Muscle of leg (tissue), 11 donors: Measurements from ENCODE around the gene EPS8. TPM values are rescaled to one million over a fixed set of nuclear protein-coding genes. Genes with fewer than 3 reads are reported as not detected.
"Not testable (repeated sequence)": the region's sequence is repeated elsewhere in the genome, so short reads cannot be mapped to it uniquely, and the experiment has no call there.

ENCODE experiments used
- DNase-seq: peaks from one replicate; pipeline ENCODE4 v3.0.0; 2013
- H3K27ac ChIP-seq: one replicate; pipeline ENCODE4 v1.5.1; 2013; ENCODE audit warnings: mild to moderate bottlenecking, low read length, control low read depth
- H3K27me3 ChIP-seq: one replicate; pipeline ENCODE4 v1.6.1; 2013; ENCODE audit warnings: low read length; ENCODE audit not compliant: control insufficient read depth, insufficient read depth
- H3K36me3 ChIP-seq: one replicate; pipeline ENCODE4 v1.6.1; 2013; ENCODE audit warnings: low read length; ENCODE audit not compliant: control insufficient read depth, insufficient read depth
- H3K4me1 ChIP-seq: one replicate; pipeline ENCODE4 v1.6.1; 2013; ENCODE audit warnings: low read length; ENCODE audit not compliant: control insufficient read depth, insufficient read depth
- H3K4me3 ChIP-seq: one replicate; pipeline ENCODE4 v1.5.1; 2013; ENCODE audit warnings: low read length, control low read depth
- H3K9me3 ChIP-seq: replicated peaks from 2 replicates; pipeline ENCODE4 v1.6.1; 2013; ENCODE audit warnings: low read depth, low read length; ENCODE audit not compliant: control insufficient read depth
- WGBS: methylation state at CpG from one replicate; pipeline ENCODE4 v1.1.5; 2013; ENCODE audit warnings: missing lambda C conversion rate; ENCODE audit not compliant: insufficient coverage; 5-methylcytosine and 5-hydroxymethylcytosine counted together
- polyA plus RNA-seq, 8 donors: library from polyadenylated mRNA; unstranded; fragments of 120-200 nt; gene quantifications; one replicate each; pipeline versions ENCODE4 v1.2.1 to v1.2.3, GENCODE V29; 2013; ENCODE audit warnings: inconsistent platforms in 1 of 8, low replicate concordance in 1 of 8; ENCODE audit not compliant: insufficient read length in 8 of 8, insufficient read depth in 1 of 8
- total RNA-seq: library from RNA; stranded (reverse); fragments of 120-200 nt; gene quantifications from one replicate; pipeline ENCODE4 v1.2.4, GENCODE V29; 2013

The EPS8 gene
- total and polyA plus RNA-seq, 9 donors: 27.2 to 52.6 (median 37.1) TPM

GRCh38 chr12:15741082-15741481 is 48.1 kb downstream of the EPS8 start:
- Histone ChIP-seq H3K4me1 (no peaks in the 10 kb centered on the region), H3K36me3 (no peaks in the 10 kb centered on the region)
- WGBS: no CpG with 5 or more reads among the region's 2 CpGs

DNA sequence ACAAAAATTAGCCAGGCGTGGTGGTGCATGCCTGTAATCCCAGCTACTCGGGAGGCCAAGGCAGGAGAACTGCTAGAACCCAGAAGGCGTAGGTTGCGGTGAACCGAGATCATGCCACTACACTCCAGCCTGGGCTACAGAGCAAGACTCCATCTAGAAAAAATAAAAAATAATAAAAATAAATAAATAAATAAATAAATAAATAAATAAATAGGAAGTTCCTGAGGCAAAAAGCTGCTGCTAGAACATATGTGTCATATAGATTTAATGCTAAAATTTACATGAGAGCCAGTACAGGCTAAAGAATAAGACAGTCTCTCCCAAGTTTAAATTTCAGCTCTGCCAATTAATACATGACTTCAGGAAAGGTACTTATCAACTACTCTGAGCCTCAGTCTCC is 48.8 kb downstream of the EPS8 start:
- WGBS: no CpG with 5 or more reads among the region's 5 CpGs
- H3K4me3 ChIP-seq, H3K36me3 ChIP-seq, H3K27ac ChIP-seq, H3K27me3 ChIP-seq, H3K4me1 ChIP-seq, H3K9me3 ChIP-seq, DNase-seq: not testable (repeated sequence)

More at GRCh38 chr12:15741082-15741481, 48.1 kb downstream of the EPS8 start:
- DNase-seq: no peak
- H3K27ac ChIP-seq: no peak overlapping the region
- H3K9me3 ChIP-seq: no peaks in the 10 kb centered on the region
- H3K27me3 ChIP-seq: no peaks in the 10 kb centered on the region
- no peak overlapping the region for H3K4me3 ChIP-seq

DNA sequence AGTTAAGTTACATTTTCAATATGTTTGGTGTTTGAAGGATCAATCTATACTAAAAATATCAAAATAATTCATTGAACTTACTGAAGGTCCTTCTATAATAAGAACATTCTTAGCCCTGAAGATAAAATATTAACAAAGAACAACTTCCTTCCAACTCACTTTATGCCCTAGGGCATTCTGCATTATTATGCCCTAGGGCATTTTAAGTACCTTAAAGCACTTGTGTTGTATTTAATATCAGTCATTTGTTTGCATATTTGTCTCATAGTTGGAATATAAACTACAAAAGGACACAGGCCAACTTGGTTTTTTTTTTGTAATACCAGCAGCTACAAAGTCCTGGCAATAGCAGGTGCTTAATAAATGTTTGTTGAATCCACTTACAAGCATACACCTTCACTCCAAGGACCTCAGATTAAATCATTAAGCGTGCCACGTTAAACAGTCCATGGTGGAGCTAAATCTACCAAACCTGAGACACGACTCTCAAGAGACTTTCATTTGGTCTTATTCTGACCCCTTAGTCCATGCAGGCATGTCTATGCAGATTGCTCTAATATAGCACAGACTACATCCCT is 50.7 kb downstream of the EPS8 start:
- no peak overlapping the region for H3K27ac ChIP-seq
- H3K4me3 ChIP-seq: no peak overlapping the region
- H3K9me3 ChIP-seq: no peaks in the 10 kb centered on the region
- no peaks in the 10 kb centered on the region for H3K36me3 ChIP-seq
- WGBS: 93% methylated on average over 3 of the region's 3 CpGs
- DNase-seq: no peak
- H3K4me1 ChIP-seq: no peaks in the 10 kb centered on the region
- no peaks in the 10 kb centered on the region for H3K27me3 ChIP-seq

GRCh38 chr12:15735837-15736615 is 53.2 kb downstream of the EPS8 start:
- WGBS: no CpG with 5 or more reads among the region's 5 CpGs
- no peak for DNase-seq
- no peak overlapping the region for H3K27ac ChIP-seq
- no peak overlapping the region for H3K4me3 ChIP-seq
- H3K36me3 ChIP-seq: no peaks in the 10 kb centered on the region
- H3K9me3 ChIP-seq: no peaks in the 10 kb centered on the region
- no peaks in the 10 kb centered on the region for H3K27me3 ChIP-seq
- no peaks in the 10 kb centered on the region for H3K4me1 ChIP-seq

DNA sequence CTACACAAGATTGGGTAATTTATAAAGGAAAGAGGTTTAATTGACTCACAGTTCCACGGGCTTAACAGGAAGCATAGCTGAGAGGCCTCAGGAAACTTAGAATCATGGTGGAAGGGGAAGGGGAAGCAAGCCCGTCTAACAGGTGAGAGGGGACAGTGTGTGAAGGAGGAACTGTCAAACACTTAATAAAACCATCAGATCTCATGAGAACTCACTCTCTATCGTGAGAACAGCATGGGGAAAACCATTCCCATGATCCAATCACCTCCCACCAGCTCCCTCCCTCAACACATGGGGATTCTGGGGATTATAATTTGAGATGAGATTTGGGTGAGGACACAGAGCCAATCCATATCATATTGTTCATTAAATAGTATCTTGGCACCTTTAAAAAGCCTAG is 56.1 kb downstream of the EPS8 start:
- Histone ChIP-seq H3K27me3 (no peaks in the 10 kb centered on the region), H3K27ac (no peak overlapping the region), H3K9me3 (no peaks in the 10 kb centered on the region), H3K4me1 (no peaks in the 10 kb centered on the region), H3K36me3 (no peaks in the 10 kb centered on the region), H3K4me3 (no peak overlapping the region)
- WGBS: no CpG with 5 or more reads among the region's 3 CpGs
- no peak for DNase-seq

GRCh38 chr12:15732341-15733061 is 56.7 kb downstream of the EPS8 start:
- H3K4me1 ChIP-seq: no peaks in the 10 kb centered on the region
- no peak overlapping the region for H3K4me3 ChIP-seq
- no peaks in the 10 kb centered on the region for H3K27me3 ChIP-seq
- H3K36me3 ChIP-seq: no peaks in the 10 kb centered on the region
- WGBS: 100% methylated on average over 2 of the region's 6 CpGs
- no peaks in the 10 kb centered on the region for H3K9me3 ChIP-seq
- H3K27ac ChIP-seq: no peak overlapping the region
- DNase-seq: peak; percentile 74

DNA sequence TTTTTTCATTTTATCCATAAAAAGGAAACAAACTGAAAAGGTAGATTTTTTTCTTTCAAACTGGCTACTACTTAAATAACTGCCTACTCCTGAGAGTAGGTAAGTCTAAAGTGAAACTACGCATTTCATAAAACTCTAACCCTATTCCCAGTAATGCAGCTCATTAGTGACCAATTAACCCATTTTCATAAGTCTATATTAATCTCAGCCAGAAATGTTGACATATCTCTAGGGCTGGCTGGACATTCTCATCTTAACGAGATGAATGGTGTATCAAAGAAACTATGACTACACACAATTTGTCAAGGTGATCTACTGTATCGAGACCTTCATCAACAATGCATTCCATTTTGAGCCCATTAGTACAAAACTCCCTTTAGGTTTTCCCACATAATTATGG is 57.2 kb downstream of the EPS8 start:
- Histone ChIP-seq H3K4me1 (no peaks in the 10 kb centered on the region), H3K27me3 (no peaks in the 10 kb centered on the region), H3K9me3 (no peaks in the 10 kb centered on the region), H3K4me3 (no peak overlapping the region), H3K36me3 (no peaks in the 10 kb centered on the region), H3K27ac (no peak overlapping the region)
- DNase-seq: no peak
- no CpG with 5 or more reads among the region's 3 CpGs for WGBS

DNA sequence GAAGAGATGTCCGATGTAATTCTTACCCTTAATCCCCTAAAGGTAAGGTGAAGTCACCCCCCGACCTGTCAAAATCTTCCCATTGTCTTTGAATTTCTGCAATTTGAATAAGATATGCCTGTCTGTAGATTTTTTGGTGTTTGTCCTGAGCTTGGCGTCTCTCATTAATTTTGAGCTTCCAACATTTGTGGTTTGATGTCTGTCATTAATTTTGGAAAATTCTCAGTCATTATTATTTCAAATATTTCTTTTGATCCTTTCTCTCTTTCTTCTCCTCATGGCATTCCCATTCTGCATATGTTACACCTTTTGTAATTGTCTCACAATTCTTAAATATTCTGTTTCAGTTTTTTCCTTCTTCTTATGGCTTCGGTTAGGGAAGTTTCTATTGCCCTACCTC is 60.1 kb downstream of the EPS8 start:
- WGBS: no CpG with 5 or more reads among the region's 4 CpGs
- H3K27ac ChIP-seq: no peak overlapping the region

DNA sequence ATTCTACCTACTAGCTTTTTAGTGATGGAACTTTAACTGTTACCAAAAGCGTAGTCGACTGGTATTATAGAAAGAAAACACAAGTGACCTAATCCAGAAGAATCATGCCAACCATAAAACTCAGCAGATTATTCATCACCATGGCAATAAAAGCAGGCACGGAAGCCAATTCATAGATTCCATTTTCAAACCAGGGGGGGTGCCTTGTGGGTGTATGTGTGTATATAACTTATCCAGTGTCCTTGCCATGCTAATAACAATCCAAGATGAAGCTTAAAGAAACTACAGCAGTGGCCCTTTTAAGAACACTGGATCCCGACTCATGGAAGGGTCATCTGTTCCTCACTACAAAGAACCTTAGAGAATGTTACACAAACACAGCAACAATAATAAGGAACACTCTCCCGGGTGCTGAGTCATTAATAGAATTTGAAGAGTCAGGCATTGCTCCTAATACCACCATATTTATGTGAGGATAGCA is 61.0 kb downstream of the EPS8 start:
- Histone ChIP-seq H3K36me3 (no peaks in the 10 kb centered on the region), H3K27me3 (no peaks in the 10 kb centered on the region), H3K4me3 (no peak overlapping the region), H3K4me1 (no peaks in the 10 kb centered on the region), H3K27ac (no peak overlapping the region), H3K9me3 (no peaks in the 10 kb centered on the region)
- DNase-seq: peak; percentile 38
- no CpG with 5 or more reads among the region's 5 CpGs for WGBS

More for the DNA sequence above, 60.1 kb downstream of the EPS8 start:
- H3K27me3 ChIP-seq: no peaks in the 10 kb centered on the region
- H3K4me1 ChIP-seq: no peaks in the 10 kb centered on the region
- no peaks in the 10 kb centered on the region for H3K36me3 ChIP-seq
- no peaks in the 10 kb centered on the region for H3K9me3 ChIP-seq
- H3K4me3 ChIP-seq: no peak overlapping the region
- no peak for DNase-seq

- no peak overlapping the region for H3K27ac ChIP-seq
Observed at GRCh38 chr12:15726878-15727150, 62.4 kb downstream of the EPS8 start.

More at GRCh38 chr12:15726878-15727150, 62.4 kb downstream of the EPS8 start:
- Histone ChIP-seq H3K9me3 (no peaks in the 10 kb centered on the region), H3K4me3 (no peak overlapping the region), H3K36me3 (no peaks in the 10 kb centered on the region), H3K4me1 (no peaks in the 10 kb centered on the region), H3K27me3 (no peaks in the 10 kb centered on the region)
- no peak for DNase-seq
